Inflammatory macrophage treated with lipopolysaccharide for 1 hour (primary cell): ENCODE results near the gene RGS10.
"Not testable (repeated sequence)": the region's sequence is repeated elsewhere in the genome, so short reads cannot be mapped to it uniquely, and the experiment has no call there.

Experiments used
- DNase-seq, 2 donors: peaks; one replicate each; pipeline ENCODE4 v3.0.0-alpha.2; 2020 to 2022

Gene RGS10

DNA sequence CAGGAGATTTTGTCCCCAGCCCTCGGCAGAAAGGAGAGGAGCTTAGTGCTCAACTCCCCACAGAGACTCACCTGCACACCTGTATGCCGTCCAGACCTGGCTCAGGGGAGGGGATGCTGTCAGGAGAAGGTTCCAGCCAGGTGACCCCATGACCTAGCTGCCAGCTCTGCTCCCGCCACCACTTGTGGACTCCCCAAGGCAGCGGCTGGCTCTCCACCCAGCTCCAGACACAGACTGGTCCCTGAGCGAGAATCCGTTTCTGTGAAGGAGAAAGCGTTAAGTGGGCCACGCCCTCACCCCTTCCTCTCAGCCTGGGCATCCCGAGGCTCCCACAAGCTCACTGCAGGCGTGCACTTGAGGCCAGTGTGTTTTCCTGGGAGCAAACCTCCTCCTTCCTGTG lies 76.4 kb downstream of the RGS10 start:
- no peak for DNase-seq

DNA sequence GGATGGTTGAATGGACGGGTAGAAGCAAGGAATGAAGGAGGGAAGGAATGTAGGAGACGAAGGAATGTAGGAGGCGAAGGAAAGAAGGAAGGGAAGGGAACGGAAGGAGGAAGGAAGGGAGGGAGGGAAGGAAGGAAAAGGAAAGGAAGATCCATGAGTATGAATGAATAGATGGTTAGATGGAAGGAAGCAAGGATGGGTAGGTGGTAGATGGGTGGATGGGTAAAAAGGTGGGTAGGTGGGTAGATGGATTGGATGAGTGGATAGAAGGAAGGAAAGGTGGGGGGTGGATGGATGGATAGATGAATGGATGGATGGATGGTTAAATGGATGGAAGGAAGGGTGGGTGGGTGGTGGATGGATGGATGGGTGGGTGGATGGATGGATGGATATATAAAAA lies 77.4 kb downstream of the RGS10 start:
- DNase-seq, result no peak

GRCh38 chr10:119463195-119463594 lies 79.3 kb downstream of the RGS10 start:
- DNase-seq, result not testable (repeated sequence)

GRCh38 chr10:119462773-119463172 lies 79.7 kb downstream of the RGS10 start:
- DNase-seq, result no peak

DNA sequence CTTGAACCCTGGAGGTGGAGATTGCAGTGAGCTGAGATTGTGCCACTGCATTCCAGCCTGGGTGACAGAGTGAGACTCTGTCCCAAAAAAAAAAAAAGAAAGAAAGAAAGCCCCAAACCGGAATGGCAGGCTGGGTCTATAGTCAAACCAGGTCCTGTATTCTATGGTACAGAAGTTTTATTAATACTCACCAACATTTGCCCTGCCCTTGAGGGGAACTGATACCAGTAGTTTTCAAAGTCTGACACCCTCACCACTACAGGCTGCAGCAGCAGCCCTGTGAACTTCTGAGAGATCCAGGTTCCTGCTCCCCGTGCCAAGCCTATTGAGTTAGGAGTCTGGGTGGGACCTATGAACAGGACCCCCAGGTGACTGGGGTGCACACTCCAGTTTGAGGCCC lies 80.6 kb downstream of the RGS10 start:
- no peak for DNase-seq

GRCh38 chr10:119461380-119461779 lies 81.1 kb downstream of the RGS10 start:
- no peak for DNase-seq

DNA sequence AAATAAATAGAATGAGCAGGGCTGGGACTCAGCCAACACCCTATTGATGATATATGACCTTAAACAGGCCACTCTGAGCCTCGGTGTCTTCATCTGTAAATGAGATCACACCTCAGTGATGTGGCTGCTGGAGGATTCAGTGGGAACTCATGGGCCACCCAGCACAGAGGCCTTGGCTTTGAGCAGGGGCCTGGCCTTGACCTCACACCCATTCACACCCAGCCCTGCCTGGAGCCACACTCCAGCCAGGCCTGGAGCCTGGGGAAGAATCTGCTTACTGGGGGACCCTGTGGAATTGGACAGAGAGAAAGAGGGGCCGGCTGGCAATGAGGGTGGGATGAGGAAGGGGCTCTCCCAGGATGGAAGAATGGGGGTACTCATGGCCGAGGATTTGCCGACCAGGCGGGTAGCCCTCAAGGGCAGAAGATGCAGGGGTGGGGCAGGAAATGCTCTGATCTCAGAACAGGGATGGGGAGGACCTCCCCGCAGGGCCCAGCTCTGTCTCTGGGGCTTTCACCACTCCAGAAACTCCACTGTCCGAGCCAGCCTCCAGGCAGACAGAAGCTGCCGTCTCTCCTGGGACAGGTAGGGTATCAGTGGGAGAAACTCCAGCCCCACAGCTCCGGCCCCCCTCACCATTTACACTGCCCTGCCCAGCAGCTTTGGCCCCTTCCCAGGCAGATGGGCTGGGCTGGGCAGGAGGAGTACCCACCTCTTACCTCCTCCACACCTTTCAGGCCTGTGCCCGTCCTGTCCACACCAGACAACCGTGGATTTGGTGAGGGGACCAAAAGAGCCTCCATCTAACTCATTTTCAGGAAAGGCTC lies 81.9 kb downstream of the RGS10 start:
- DNase-seq, result no peak

DNA sequence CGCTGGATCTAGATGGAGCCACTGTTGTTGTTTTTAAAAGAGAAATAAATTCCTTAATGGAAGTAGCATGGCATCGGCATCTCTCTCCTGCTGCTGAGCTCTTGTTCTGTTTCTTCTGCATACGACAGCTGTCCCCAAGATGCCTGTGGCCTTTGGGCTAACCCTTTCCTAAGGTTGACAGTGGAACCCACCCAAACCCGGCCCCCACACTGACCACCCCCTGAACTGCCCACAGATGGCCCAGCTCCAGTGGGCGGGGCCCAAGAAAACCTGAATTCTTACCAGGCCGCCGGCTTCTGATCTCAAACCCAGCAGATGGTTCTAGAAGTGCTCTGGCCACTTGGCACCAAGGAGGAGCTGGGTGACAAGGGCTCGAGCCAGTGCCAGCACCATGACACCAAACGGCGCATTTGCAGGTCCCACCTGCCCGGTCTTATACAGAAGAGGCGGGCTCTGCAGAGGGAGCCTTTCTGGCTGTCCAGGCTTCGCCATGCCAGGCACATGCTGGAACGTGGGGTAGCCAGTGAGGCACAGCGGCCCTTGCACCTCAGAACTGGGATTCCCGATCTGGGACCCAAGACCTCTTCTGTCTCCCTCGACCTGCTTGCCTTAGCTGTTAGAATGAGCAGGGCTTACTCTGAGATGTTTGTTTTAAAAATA lies 82.7 kb downstream of the RGS10 start:
- no peak for DNase-seq

- DNase-seq, result no peak
Observed at GRCh38 chr10:119457966-119458766, 84.4 kb downstream of the RGS10 start.

GRCh38 chr10:119456435-119456810 lies 86.1 kb downstream of the RGS10 start:
- no peak for DNase-seq

DNA sequence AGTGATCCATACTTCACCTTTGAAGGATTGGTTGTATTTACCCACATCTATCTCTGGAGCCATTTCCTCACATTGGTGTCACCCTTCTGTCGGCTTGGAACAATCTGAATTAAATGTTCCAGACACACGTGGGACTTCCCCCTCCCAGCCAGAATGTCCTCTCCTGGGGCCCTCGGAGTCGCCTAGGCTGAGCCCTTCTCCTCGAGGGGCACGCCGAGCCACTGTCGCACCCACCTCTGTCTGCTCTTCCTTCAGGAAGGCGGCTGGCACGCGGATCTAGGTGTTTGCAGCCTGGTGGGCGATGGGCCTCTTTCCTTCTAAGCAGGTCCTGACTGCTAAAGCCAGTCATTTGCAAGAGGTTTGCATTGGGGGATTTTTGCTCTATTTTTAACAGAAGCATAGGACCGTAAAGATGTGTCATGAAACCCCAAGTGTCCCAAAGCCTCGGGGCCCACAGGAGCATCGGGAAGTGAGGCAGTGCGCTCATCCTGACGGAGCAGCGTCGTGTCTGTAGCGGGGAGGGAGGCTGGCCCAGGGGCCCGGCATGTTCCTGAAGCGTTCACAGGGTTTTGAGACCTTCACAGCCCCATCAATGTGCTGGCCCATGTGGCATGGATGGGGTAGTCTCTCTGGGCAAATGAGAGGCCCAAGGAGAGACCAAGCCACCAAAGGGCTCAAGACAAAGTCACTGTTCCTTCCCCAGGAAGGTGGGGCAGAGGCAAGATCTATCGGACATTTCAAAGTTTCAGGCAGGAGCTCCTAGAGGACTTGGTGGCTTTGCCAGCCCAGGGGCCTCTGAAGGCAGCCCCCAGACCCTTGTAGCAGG lies 86.7 kb downstream of the RGS10 start:
- no peak for DNase-seq

- no peak for DNase-seq
Observed at GRCh38 chr10:119454990-119455389, 87.5 kb downstream of the RGS10 start.

DNA sequence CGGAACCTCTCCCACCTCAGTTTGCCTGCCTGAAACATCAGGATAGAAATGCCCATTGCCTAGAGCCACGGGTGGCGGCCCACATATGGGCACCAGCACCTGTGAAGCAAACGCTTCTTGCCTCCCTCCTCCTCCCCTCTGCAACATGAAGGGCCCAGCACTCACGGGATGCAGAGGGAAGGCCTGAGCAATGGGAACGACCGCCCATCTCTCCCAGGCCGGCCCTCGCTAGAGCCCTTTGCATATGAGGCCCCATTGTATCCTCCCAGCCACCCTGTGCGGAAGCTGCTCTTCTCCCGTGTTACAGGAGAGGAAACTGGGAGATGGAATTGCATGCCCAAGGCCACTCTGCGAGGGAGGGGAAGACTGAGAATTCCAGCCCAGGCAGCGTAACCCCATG lies 88.2 kb downstream of the RGS10 start:
- no peak for DNase-seq

GRCh38 chr10:119453313-119453712 lies 89.2 kb downstream of the RGS10 start:
- DNase-seq, result no peak

GRCh38 chr10:119452396-119452795 lies 90.1 kb downstream of the RGS10 start:
- no peak for DNase-seq

DNA sequence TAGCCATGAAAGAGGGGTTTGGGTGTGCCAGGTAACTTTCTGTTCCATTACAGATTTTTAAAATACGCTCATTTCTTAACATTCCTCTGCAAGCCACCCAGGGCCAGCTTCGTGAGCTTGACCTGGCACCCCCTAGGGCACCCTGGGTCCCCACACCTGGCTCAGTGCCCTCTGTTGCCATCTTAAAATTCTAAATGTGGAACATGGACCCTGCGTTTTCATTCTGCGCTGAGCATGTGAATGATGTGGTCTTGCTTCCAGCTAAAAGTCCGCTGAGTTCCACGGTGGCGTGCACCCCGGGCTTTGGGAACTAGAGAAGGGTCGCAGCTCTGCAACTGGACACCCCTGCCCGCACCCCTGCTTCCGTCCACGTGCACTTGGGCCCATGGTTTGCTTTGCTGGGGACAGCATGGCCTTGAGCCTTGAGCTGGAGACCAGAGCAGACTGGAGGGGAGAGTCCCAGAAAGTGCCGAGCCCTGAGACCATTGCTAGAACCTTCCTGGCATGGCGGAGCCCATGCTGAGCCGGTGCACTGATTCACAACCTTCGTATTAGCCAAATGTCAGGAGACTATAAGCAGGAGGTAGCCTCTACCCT lies 91.1 kb downstream of the RGS10 start:
- no peak for DNase-seq

- DNase-seq, result no peak
Observed at GRCh38 chr10:119450606-119451299, 91.8 kb downstream of the RGS10 start.
